Islet of Langerhans (tissue), 1 donor: ENCODE results near the gene CDK5RAP2.
"Not testable (repeated sequence)": the region's sequence is repeated elsewhere in the genome, so short reads cannot be mapped to it uniquely, and the experiment has no call there.

Experiments used
- FAIRE-seq: peaks from one replicate; lab custom pipeline; 2011; peaks lifted over from hg19 to GRCh38; lab: Jason Lieb, UNC

CDK5RAP2 gene

GRCh38 chr9:120464887-120465421 lies 115.0 kb downstream of the CDK5RAP2 start:
- FAIRE-seq = no peak

DNA sequence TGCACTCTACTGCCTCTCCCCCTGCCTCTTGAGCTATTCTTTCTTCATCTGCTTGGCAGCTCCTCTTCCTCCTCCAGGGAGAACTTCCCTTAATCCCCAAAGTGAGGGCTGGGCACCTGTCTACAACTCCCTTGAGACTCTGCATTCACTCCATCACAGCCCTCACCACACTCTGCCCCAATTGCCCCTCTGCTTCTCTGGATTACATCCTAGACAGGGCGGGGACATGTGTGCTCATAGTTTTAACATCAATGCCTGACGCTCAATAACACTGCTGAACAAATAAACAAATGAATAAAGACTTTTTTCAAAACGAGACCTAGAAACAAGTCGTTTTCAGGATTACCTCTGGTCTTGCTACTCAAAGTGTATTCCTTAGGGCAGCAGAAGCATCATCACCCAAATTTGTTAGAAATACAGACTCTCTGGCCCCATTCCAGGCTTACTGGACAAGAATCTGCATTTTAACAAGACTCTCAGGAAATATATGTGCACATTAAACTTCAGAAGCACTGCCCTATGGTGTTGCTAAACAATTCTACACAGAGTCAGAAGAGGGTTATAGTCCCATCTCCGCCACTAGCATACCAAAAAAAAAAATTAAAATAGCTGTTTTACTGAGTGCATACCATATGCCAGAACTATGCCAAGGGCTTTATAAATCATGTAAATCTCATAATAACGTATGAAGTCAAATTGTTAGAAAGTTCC lies 115.6 kb downstream of the CDK5RAP2 start:
- FAIRE-seq = no peak

DNA sequence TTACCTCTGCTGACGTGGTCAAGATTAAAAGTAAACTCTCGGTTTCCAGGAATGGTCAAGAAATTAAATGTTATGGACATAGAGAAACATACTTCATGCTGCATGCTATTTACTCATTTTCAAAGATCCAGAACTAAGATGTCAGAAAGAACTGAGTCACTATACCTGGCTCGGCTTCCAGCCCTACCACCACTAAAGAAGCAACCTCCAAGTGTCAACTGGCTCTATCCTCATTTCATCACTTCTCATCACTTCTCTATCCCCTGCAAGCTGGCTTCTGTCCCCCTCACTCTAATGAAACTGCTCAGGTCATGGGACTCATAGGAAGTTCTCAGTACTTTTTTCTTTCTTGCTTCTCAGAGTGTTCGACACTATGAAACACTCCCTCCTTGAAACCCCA lies 116.2 kb downstream of the CDK5RAP2 start:
- FAIRE-seq = no peak

GRCh38 chr9:120461677-120462076 lies 118.3 kb downstream of the CDK5RAP2 start:
- FAIRE-seq = not testable (repeated sequence)

DNA sequence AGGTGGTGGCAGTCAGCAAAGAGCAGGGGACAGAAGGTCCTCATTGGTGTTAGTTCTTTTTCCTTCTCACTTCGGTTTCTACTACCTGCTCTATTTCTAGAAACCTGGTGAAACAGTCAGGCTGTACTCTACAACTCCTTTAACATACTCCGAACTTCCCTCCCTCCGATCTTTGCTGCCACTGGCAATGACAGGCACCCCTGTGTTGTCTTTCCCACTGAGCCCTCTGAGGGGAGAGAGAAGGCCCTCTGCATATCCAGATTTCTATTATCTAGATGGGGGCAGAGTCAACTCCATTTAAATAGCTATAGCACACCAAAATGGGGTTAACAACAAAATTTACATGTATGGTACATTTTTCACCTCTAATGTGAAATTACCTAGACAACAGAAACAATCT lies 123.7 kb downstream of the CDK5RAP2 start:
- FAIRE-seq = no peak

GRCh38 chr9:120454467-120454866 lies 125.5 kb downstream of the CDK5RAP2 start:
- FAIRE-seq = no peak

GRCh38 chr9:120453792-120454191 lies 126.2 kb downstream of the CDK5RAP2 start:
- no peak for FAIRE-seq

GRCh38 chr9:120452631-120453030 lies 127.3 kb downstream of the CDK5RAP2 start:
- no peak for FAIRE-seq

DNA sequence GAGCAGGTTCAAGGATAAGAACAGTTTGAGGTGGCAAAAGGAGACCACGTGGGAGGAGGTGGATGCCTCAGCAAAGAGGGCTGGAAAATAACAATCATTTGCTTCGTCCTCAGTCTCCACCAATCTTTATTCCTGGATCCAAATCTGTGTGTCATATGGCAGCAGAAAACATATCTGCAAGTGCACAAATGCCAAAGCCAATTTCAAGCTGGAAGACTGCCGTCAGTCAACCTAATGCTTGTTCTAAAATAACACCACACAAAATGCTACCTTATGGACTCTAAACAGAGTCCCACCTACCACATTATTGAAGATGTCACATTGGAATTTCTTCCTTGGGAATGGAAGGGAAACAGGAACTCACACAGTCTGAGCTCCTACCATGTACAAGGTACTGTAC lies 129.1 kb downstream of the CDK5RAP2 start:
- FAIRE-seq = no peak

GRCh38 chr9:120449566-120449965 lies 130.4 kb downstream of the CDK5RAP2 start:
- FAIRE-seq = no peak

DNA sequence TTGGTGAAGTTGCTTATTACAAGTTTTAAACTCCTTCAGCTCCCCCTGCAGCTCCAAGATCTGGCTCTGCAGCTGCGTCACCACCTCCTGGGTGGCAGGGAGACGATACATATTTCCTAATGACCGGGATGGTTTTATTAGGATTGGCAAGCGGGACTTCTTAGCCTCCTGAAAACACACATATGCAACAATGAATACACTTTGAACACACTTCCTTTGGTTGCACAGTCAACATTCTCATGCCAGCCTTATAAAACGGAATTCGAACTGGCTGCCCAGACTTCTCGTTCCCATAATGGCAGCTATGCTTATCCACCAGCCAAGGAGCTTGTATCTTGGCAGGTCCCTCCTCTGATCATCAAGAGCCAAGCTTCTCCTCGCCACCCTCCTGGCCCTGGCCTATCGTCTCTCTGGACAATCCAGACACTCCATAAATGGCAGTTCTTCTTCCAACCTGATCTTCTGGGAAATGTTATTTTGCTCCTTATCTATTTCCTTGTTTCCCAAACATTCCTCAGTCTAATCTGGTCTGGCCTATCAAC lies 131.9 kb downstream of the CDK5RAP2 start:
- no peak for FAIRE-seq

DNA sequence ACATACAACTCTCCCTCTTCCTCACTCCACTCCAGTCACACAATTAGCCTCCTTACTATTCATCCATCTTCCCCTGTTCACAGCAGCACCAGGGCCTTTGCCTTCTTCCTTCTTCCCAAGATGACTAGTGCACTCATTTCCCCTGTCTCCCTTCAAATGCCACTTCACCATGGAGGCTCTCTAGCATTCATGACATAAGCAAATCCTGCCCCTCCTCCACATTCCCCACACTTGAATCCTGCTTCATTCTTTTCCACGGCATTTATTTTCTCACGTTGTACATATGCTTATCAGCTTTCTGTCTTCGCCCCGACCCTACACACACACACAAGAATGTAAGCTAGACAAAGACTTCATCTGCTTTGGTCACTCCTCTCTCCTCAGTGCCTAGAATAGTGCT lies 133.3 kb downstream of the CDK5RAP2 start:
- FAIRE-seq = no peak

DNA sequence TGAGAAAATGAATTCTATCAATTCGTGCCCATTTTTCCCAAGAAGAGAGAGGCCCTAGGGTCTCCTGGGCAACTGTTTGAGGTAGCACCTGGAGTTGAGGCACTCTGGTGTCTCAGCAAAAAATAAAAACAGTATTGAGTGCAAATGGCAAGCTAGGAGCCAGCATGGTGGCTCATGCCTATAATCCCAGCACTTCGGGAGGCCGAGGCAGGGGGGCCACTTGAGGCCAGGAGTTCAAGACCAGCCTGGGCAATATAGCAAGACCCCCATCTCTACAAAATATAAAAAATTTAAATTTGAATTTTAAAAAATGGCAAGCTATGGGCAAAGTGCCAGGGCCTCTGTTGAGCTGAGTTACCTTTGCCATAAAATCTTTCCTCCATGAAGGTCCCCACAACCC lies 136.0 kb downstream of the CDK5RAP2 start:
- FAIRE-seq = no peak

DNA sequence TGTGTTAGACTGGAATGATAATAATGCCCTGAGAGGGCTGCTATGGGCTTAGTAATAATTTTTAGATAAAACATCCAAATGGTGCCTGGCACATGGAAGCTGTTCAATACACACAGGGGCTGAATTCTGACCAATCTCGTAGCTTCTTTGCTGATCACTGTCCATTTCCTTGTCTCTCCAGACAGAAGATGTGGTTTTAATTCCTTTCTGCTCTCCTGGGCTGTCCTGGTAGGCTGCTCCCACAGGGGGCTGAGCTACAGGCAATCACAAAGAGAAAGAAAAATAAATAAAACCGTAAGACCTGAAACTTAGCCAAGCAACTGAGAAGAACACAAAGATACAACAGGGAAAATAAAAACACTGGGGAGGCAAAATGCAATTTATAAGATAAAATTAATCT lies 136.5 kb downstream of the CDK5RAP2 start:
- no peak for FAIRE-seq

GRCh38 chr9:120442308-120442995 lies 137.5 kb downstream of the CDK5RAP2 start:
- FAIRE-seq = no peak

- no peak for FAIRE-seq
Observed at GRCh38 chr9:120441426-120442307, 138.3 kb downstream of the CDK5RAP2 start.

GRCh38 chr9:120440791-120441190 lies 139.2 kb downstream of the CDK5RAP2 start:
- FAIRE-seq = no peak

GRCh38 chr9:120439926-120440325 lies 140.0 kb downstream of the CDK5RAP2 start:
- no peak for FAIRE-seq

DNA sequence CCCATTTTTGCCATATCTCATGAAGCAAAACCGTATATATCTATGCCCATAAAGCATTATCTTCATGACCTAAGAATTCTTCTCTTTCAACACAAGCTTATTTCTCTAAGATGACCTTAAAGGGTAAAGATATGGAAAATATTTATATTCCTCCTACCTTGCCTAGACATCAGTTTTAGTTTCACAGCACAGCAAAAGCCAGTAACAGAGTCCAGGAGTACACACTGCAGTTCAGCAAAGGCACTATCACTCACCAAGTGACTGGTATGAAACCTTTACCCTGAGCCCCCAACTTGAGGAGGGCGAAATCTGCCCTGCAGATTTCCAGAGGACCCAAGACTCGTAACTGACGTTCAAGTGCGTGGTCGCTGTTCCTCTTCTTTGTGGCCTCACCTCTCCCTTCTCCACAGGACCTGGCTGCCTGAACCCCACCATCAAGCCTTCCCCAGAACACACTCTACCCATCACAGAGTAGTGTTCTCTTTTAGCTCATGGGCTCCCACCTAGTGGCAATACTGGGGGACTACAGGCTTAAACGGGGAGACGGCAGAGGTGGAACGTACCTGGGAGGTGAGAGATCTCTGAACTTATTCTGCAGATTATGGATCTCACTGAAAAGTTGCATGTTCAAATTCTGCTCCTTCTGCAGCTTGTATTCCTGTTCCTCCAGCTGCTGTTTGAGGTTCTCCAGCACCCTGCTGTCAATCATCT lies 141.0 kb downstream of the CDK5RAP2 start:
- FAIRE-seq = no peak

- FAIRE-seq = no peak
Observed at GRCh38 chr9:120438111-120438510, 141.9 kb downstream of the CDK5RAP2 start.

- no peak for FAIRE-seq
Observed at GRCh38 chr9:120436983-120437475, 142.9 kb downstream of the CDK5RAP2 start.

DNA sequence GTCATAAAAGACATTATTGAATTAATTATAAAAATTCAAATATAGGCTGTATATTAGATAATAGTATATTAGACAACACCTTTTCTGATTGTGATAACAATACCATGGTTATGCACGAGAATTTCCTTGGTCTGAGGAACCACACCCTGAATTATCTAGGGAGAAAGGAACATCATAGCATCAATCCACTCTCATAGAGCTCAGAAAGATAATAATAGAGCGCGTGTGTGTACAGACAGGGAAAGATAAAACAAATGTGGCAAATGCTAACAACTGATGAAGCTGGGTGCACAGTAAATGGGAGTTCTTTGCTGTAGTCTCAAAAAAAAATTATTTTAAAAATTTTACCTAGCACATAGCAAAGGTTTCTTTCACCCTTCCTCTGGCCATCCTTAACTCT lies 143.5 kb downstream of the CDK5RAP2 start:
- FAIRE-seq = no peak
